ENCODE results near the gene ZNF836. TPM values are rescaled to one million over a fixed set of nuclear protein-coding genes. Genes with fewer than 3 reads are reported as not detected.

The ZNF836 gene
- polyA plus RNA-seq, 1 donor: 19.2 TPM

Other genes with a start within 250 kb of the ZNF836 start
- gene ZNF613, start 244.1 kb downstream of the ZNF836 start, polyA plus RNA-seq (ENCODE audit: insufficient read length): 15.0 TPM
- 22.2 TPM for gene ZNF350, start 184.8 kb downstream of the ZNF836 start, polyA plus RNA-seq (ENCODE audit: insufficient read length)
- gene ZNF615, start 163.4 kb downstream of the ZNF836 start, polyA plus RNA-seq (ENCODE audit: insufficient read length): 24.1 TPM
- gene ZNF614, start 143.2 kb downstream of the ZNF836 start, polyA plus RNA-seq (ENCODE audit: insufficient read length): 20.0 TPM
- 26.6 TPM for gene ZNF432, start 122.8 kb downstream of the ZNF836 start, polyA plus RNA-seq (ENCODE audit: insufficient read length)
- 27.5 TPM for gene ZNF841, start 75.9 kb downstream of the ZNF836 start, polyA plus RNA-seq (ENCODE audit: insufficient read length)
- 24.0 TPM for gene ZNF616, start 31.7 kb downstream of the ZNF836 start, polyA plus RNA-seq (ENCODE audit: insufficient read length)
- gene PPP2R1A, start 18.4 kb upstream of the ZNF836 start, polyA plus RNA-seq (ENCODE audit: insufficient read length): 396 TPM
- 22.0 TPM for gene ZNF766, start 98.0 kb upstream of the ZNF836 start, polyA plus RNA-seq (ENCODE audit: insufficient read length)
- 18.3 TPM for gene ZNF480, start 125.5 kb upstream of the ZNF836 start, polyA plus RNA-seq (ENCODE audit: insufficient read length)
- gene ZNF610, start 164.6 kb upstream of the ZNF836 start, polyA plus RNA-seq (ENCODE audit: insufficient read length): 14.9 TPM
- gene ZNF880, start 198.3 kb upstream of the ZNF836 start, polyA plus RNA-seq (ENCODE audit: insufficient read length): 31.7 TPM
- 63.3 TPM for gene ZNF528, start 226.2 kb upstream of the ZNF836 start, polyA plus RNA-seq (ENCODE audit: insufficient read length)

Measured in left kidney (tissue), 1 donor.